Astrocyte of the cerebellum (primary cell): ENCODE results near the gene BACH2.

Experiments used
- DNase-seq: peaks from one replicate; pipeline ENCODE4 v3.0.0-alpha.2; 2011; ENCODE audit warnings: low read depth
- H3K4me3 ChIP-seq: 2 replicates; pipeline ENCODE4 v1.5.1; 2011; ENCODE audit warnings: mild to moderate bottlenecking, low read depth, low read length, moderate library complexity
- CTCF ChIP-seq: IDR thresholded peaks from 2 replicates; pipeline ENCODE4 v1.5.1; 2012; ENCODE audit warnings: low read length, low read depth, moderate library complexity, mild to moderate bottlenecking; ENCODE audit errors: missing control alignments
- in situ Hi-C: cut with HindIII; loops from 2 replicates; pipeline ENCODE4 v1.10.0; 2017; ENCODE audit warnings: low sequenced_read_pairs

BACH2 gene

GRCh38 chr6:90204327-90205056, 92.2 kb downstream of the BACH2 start:
- TF ChIP-seq CTCF, result no peak
- in situ Hi-C loops, result loop anchor here (5.0 kb wide), 1 partner anchor 58 kb away; no protein-coding TSS in a partner anchor
- no peak for DNase-seq
- no peak overlapping the region for H3K4me3 ChIP-seq

- no peak for DNase-seq
- in situ Hi-C loops, result no loop called here
- H3K4me3 ChIP-seq, result no peak overlapping the region
- TF ChIP-seq CTCF, result no peak
These were observed 93.0 kb downstream of the BACH2 start for GRCh38 chr6:90203672-90204071.

GRCh38 chr6:90202156-90202555, 94.5 kb downstream of the BACH2 start:
- H3K4me3 ChIP-seq, result no peak overlapping the region
- DNase-seq, result no peak
- TF ChIP-seq CTCF, result no peak
- in situ Hi-C loops, result no loop called here

GRCh38 chr6:90199900-90200299, 96.7 kb downstream of the BACH2 start:
- DNase-seq, result no peak
- in situ Hi-C loops, result no loop called here
- TF ChIP-seq CTCF, result no peak
- no peak overlapping the region for H3K4me3 ChIP-seq

GRCh38 chr6:90198758-90199425, 97.8 kb downstream of the BACH2 start:
- no peak for DNase-seq
- in situ Hi-C loops, result no loop called here
- H3K4me3 ChIP-seq, result no peak overlapping the region
- no peak for TF ChIP-seq CTCF

GRCh38 chr6:90197854-90198496, 98.7 kb downstream of the BACH2 start:
- DNase-seq, result no peak
- in situ Hi-C loops, result no loop called here
- no peak for TF ChIP-seq CTCF
- no peak overlapping the region for H3K4me3 ChIP-seq
